ENCODE data around the gene VPS37C. TPM values are rescaled to one million over a fixed set of nuclear protein-coding genes. Genes with fewer than 3 reads are reported as not detected.

Gene VPS37C
- polyA plus RNA-seq, 3 donors = 16.9 to 22.0 (median 19.2) TPM

GRCh38 chr11:61091373-61092279, 69.6 kb downstream of the VPS37C start:
- no peak for DNase-seq (ENCODE audit: extremely low read depth in 1 of 11, low read depth in 9 of 11, low spot score in 4 of 11)

- no peak for DNase-seq (ENCODE audit: extremely low read depth in 1 of 11, low read depth in 9 of 11, low spot score in 4 of 11)
These were observed 70.2 kb downstream of the VPS37C start for GRCh38 chr11:61090982-61091372.

- no peak for DNase-seq (ENCODE audit: extremely low read depth in 1 of 11, low read depth in 9 of 11, low spot score in 4 of 11)
These were observed 70.7 kb downstream of the VPS37C start for GRCh38 chr11:61090521-61090920.

- DNase-seq (ENCODE audit: extremely low read depth in 1 of 11, low read depth in 9 of 11, low spot score in 4 of 11) = no peak
These were observed 71.3 kb downstream of the VPS37C start for GRCh38 chr11:61089806-61090491.

GRCh38 chr11:61087426-61088119, 73.7 kb downstream of the VPS37C start:
- DNase-seq (ENCODE audit: extremely low read depth in 1 of 11, low read depth in 9 of 11, low spot score in 4 of 11) = no peak

GRCh38 chr11:61083601-61084147, 77.6 kb downstream of the VPS37C start:
- DNase-seq (ENCODE audit: extremely low read depth in 1 of 11, low read depth in 9 of 11, low spot score in 4 of 11) = no peak

GRCh38 chr11:61082931-61083531, 78.2 kb downstream of the VPS37C start:
- no peak for DNase-seq (ENCODE audit: extremely low read depth in 1 of 11, low read depth in 9 of 11, low spot score in 4 of 11)

GRCh38 chr11:61082062-61082870, 79.0 kb downstream of the VPS37C start:
- no peak for DNase-seq (ENCODE audit: extremely low read depth in 1 of 11, low read depth in 9 of 11, low spot score in 4 of 11)

GRCh38 chr11:61080986-61081590, 80.1 kb downstream of the VPS37C start:
- no peak for DNase-seq (ENCODE audit: extremely low read depth in 1 of 11, low read depth in 9 of 11, low spot score in 4 of 11)

- DNase-seq (ENCODE audit: extremely low read depth in 1 of 11, low read depth in 9 of 11, low spot score in 4 of 11) = no peak
These were observed 80.7 kb downstream of the VPS37C start for GRCh38 chr11:61080526-61080925.

Other genes starting within 250 kb of the VPS37C start
- 10 to 100 TPM; 80.1 to 96.6 (median 86.7) TPM for gene TMEM109, start 247.3 kb downstream of the VPS37C start, polyA plus RNA-seq (ENCODE audit: insufficient read length in 3 of 3)
- gene TMEM132A, start 237.0 kb downstream of the VPS37C start, polyA plus RNA-seq (ENCODE audit: insufficient read length in 3 of 3) = 10 to 100 TPM; 49.2 to 90.8 (median 83.4) TPM
- gene SLC15A3, start 209.2 kb downstream of the VPS37C start, polyA plus RNA-seq (ENCODE audit: insufficient read length in 3 of 3) = 10 to 100 TPM; 14.2 to 19.1 (median 18.5) TPM
- 1 to 10 TPM in 2 of 3 donors, under 1 TPM in 1; 0.95 to 1.5 (median 1.4) TPM for gene CD6, start 189.7 kb downstream of the VPS37C start, polyA plus RNA-seq (ENCODE audit: insufficient read length in 3 of 3)
- under 1 TPM in 2 of 3 donors, not detected in 1; 0.09 to 0.14 TPM for gene CD5, start 58.9 kb downstream of the VPS37C start, polyA plus RNA-seq (ENCODE audit: insufficient read length in 3 of 3)
- under 1 TPM; 0.14 to 0.39 (median 0.19) TPM for gene PGA3, start 42.1 kb upstream of the VPS37C start, polyA plus RNA-seq (ENCODE audit: insufficient read length in 3 of 3)
- under 1 TPM; 0.05 to 0.25 (median 0.16) TPM for gene PGA4, start 60.9 kb upstream of the VPS37C start, polyA plus RNA-seq (ENCODE audit: insufficient read length in 3 of 3)
- under 1 TPM in 2 of 3 donors, not detected in 1; 0.23 to 0.48 TPM for gene PGA5, start 79.7 kb upstream of the VPS37C start, polyA plus RNA-seq (ENCODE audit: insufficient read length in 3 of 3)
- gene VWCE, start 133.9 kb upstream of the VPS37C start, polyA plus RNA-seq (ENCODE audit: insufficient read length in 3 of 3) = 1 to 10 TPM; 2.3 to 4.4 (median 3.1) TPM
- gene DDB1, start 171.7 kb upstream of the VPS37C start, polyA plus RNA-seq (ENCODE audit: insufficient read length in 3 of 3) = 100 to 1,000 TPM; 227 to 256 (median 230) TPM
- 10 to 100 TPM; 50.3 to 67.4 (median 62.4) TPM for gene TKFC, start 171.8 kb upstream of the VPS37C start, polyA plus RNA-seq (ENCODE audit: insufficient read length in 3 of 3)
- gene CYB561A3, start 200.5 kb upstream of the VPS37C start, polyA plus RNA-seq (ENCODE audit: insufficient read length in 3 of 3) = 10 to 100 TPM; 25.7 to 28.3 (median 27.9) TPM
- gene TMEM138, start 200.9 kb upstream of the VPS37C start, polyA plus RNA-seq (ENCODE audit: insufficient read length in 3 of 3) = 10 to 100 TPM; 42.0 to 44.9 (median 43.1) TPM
- gene TMEM216, start 231.2 kb upstream of the VPS37C start, polyA plus RNA-seq (ENCODE audit: insufficient read length in 3 of 3) = 10 to 100 TPM; 29.4 to 35.6 (median 34.3) TPM